SIG-M5 treated with dmso at 0.1 percent for 504 hours (cell line): ENCODE measurements around the gene DAPP1.
A peak's percentile ranks its signal among the peaks of the same experiment; 100 is the strongest.

Source experiments
- DNase-seq: peaks from one replicate; lab custom pipeline; 2025; ENCODE audit not compliant: unreplicated experiment; lab: John Stamatoyannopoulos, UW

The DAPP1 gene

DNA sequence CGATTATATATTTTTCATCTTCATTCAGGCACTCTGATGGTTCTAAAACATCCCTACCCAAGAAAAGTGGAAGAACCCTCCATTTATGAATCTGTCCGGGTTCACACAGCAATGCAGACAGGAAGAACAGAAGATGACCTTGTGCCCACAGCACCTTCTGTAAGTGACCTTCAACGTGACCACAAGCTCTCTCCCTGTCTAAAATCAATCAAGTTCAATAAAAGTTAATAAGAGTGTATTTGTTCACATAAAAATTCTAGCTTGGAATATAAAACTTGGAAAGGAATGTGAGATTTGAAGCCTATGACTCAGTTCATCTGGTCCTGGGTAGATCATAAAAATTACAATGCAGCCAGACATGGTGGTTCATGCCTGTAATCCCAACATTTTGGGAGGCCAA is 36.6 kb downstream of the DAPP1 start:
- no peak for DNase-seq

DNA sequence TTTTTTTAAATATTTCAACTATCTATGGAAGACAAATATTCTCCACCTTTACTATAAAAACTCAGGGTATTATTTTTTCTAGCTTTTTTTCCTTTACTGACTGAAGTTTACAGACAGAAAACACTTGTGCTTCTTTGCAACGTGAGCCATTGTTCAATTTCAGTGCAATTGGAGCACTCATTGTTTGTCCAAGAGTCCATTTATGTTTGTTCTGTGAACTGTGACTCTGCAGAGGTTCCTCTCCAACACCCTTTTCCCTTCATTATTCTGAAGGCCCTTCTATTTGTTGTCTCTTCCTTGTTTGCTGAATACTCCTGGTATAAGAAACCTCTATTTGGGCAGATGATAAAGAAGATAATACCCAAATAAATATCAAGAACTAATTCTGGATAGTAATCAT is 37.4 kb downstream of the DAPP1 start:
- DNase-seq: no peak

- peak; percentile 92 for DNase-seq
Observed at GRCh38 chr4:99855678-99856077, 39.1 kb downstream of the DAPP1 start.

- peak; percentile 88 for DNase-seq
Observed at GRCh38 chr4:99856166-99856565, 39.5 kb downstream of the DAPP1 start.

GRCh38 chr4:99857307-99857706 is 40.7 kb downstream of the DAPP1 start:
- DNase-seq: peak; percentile 93

GRCh38 chr4:99859618-99860017 is 43.0 kb downstream of the DAPP1 start:
- DNase-seq: no peak

- DNase-seq: no peak
Observed at GRCh38 chr4:99860521-99860920, 43.9 kb downstream of the DAPP1 start.

GRCh38 chr4:99861120-99861905 is 44.7 kb downstream of the DAPP1 start:
- DNase-seq: no peak

- no peak for DNase-seq
Observed at GRCh38 chr4:99863804-99864203, 47.2 kb downstream of the DAPP1 start.

DNA sequence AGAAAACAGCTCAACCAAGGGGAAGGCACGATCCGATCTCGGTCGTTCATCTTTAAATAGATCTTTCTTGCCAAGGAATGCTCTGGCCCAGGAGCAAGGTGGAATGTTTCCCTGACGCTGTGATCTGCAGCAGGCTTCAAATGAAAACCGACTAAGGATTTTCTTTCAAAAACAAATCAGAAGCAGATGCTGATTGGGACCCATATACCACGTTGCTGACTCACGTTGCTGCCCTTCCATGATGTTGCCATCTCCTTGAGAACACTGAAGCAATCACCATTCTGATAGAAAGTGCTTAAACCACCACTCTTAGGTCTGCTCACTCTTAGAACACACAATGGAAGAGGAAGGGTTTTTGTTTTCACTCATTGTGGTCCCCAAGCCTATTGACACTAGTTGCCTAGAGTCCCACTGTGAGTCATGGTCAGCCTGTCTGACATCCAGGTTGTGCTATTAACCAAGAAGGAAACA is 51.5 kb downstream of the DAPP1 start:
- no peak for DNase-seq

DNA sequence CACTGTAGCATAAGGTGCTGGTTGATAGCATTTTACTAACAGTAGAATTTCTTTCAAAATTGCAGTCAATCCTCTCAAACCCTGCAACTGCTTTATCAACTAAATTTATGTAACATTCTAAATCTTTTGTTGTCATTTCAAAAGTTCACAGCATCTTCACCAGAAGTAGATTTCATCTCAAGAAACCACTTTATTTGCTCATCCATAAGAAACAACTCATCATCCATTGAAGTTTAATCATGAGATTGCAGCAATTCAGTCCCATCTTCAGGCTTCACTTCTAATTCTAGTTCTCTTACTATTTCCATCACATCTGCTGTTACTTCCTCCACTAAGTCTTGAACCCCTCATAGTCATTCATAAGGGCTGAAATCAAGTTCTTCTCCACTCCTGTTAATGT is 55.9 kb downstream of the DAPP1 start:
- no peak for DNase-seq

DNA sequence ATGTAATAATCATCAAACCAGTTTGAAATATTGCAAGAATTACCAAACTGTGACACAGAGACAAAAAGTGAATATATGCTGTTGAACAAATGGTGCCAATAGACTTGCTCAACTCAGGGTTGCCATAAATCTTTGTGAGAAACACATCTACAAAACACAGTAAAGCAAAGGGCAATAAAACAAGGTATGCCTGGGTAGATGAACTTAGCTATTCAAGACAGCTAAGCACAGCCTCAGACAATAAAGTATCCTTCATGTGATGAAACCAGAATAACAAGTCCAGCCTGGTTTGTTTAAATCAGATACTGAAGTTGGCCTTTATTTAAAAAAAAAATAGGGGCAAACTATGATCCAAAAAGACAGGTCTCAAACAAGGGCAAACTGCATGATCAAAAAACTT is 58.4 kb downstream of the DAPP1 start:
- DNase-seq: peak; percentile 51

GRCh38 chr4:99876946-99877345 is 60.3 kb downstream of the DAPP1 start:
- DNase-seq: no peak

GRCh38 chr4:99878604-99879003 is 62.0 kb downstream of the DAPP1 start:
- DNase-seq: no peak

GRCh38 chr4:99879458-99879857 is 62.8 kb downstream of the DAPP1 start:
- no peak for DNase-seq

GRCh38 chr4:99885063-99885664 is 68.5 kb downstream of the DAPP1 start:
- peak; percentile 46 for DNase-seq

GRCh38 chr4:99885687-99886086 is 69.1 kb downstream of the DAPP1 start:
- no peak for DNase-seq

DNA sequence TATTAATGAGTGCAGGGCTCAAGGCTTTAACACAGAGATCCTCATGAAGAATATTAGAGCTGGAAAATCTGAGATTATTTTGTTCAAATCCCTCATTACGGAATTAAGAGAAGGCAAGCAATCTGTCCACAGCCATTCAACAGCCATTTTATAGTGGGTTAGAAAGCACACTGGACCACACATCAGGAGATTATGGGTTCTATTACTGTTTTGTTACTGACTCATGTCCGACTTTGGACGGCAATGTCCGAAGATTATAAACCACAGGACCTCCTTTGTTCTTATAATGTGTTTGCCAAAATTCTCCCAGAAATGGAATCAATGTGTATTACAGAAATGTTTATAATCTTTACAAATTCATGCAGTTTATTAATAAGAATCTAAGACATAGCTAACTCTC is 69.5 kb downstream of the DAPP1 start:
- no peak for DNase-seq

- no peak for DNase-seq
Observed at GRCh38 chr4:99887837-99888236, 71.2 kb downstream of the DAPP1 start.

DNA sequence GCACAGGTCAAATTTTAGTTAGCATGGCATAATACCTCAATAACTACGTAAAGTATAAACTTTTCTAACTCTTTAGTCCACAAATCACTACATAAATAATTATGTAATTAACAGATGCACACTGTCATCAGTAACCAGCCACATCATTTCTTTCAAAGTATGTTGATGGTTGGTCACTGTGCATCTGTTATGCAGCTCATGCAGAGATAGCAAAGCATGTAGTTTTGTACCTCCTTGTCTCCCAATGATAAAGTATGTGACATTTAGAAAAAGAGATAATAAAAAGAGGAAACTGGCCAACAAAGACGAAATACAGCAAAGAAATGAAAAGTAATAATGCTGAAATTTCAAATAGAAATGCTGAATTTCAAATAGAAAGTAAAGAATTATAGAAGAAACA is 74.7 kb downstream of the DAPP1 start:
- no peak for DNase-seq

- no peak for DNase-seq
Observed at GRCh38 chr4:99893029-99893428, 76.4 kb downstream of the DAPP1 start.

- no peak for DNase-seq
Observed at GRCh38 chr4:99893839-99894160, 77.2 kb downstream of the DAPP1 start.
